Mononuclear cell (primary cell): ENCODE measurements around the gene DENND4A. TPM values are rescaled to one million over a fixed set of nuclear protein-coding genes. Genes with fewer than 3 reads are reported as not detected.
A peak's percentile ranks its signal among the peaks of the same experiment; 100 is the strongest.

Source experiments
- H3K27me3 ChIP-seq: 2 replicates; pipeline ENCODE4 v1.6.0; 2011; ENCODE audit warnings: low read length, control low read depth; ENCODE audit not compliant: insufficient read depth
- H3K4me1 ChIP-seq: 2 replicates; pipeline ENCODE4 v1.5.1; 2011; ENCODE audit warnings: mild to moderate bottlenecking, low read length, control low read depth; ENCODE audit not compliant: insufficient read depth
- H3K4me3 ChIP-seq: 2 replicates; pipeline ENCODE4 v1.5.1; 2011; ENCODE audit warnings: mild to moderate bottlenecking, low read length, moderate library complexity
- H3K9me3 ChIP-seq: 2 replicates; pipeline ENCODE4 v1.5.1; 2011; ENCODE audit warnings: low read depth, mild to moderate bottlenecking, control low read depth, low read length
- total RNA-seq: library from RNA; depleted of rRNA; stranded (reverse); fragments of >200 nt; gene quantifications from one replicate; pipeline ENCODE4 v1.2.3, GENCODE V29; 2012

The DENND4A gene
- total RNA-seq, 1 donor: 115 TPM

GRCh38 chr15:65611888-65612615, 180.0 kb downstream of the DENND4A start:
- Histone ChIP-seq H3K27me3 (no peaks in the 10 kb centered on the region), H3K4me3 (peak overlapping the region; percentile 94), H3K4me1 (peaks cover 26% of the 10 kb centered on the region)

GRCh38 chr15:65610871-65611718, 181.0 kb downstream of the DENND4A start, which contains the start of gene INTS14:
INTS14 (minus strand) TSS chr15:65611131; CDS start chr15:65607380, 3,751 bp downstream.
- Histone ChIP-seq H3K9me3 (no peaks in the 10 kb centered on the region), H3K27me3 (no peaks in the 10 kb centered on the region), H3K4me1 (peaks cover 26% of the 10 kb centered on the region), H3K4me3 (peak within 1 kb of the TSS; percentile 94)

More at GRCh38 chr15:65611888-65612615, 180.0 kb downstream of the DENND4A start:
- no peaks in the 10 kb centered on the region for H3K9me3 ChIP-seq

Other genes starting within 250 kb of the DENND4A start
- 24.2 TPM for gene INTS14, start 181.2 kb downstream of the DENND4A start, total RNA-seq
- gene SLC24A1, start 170.4 kb downstream of the DENND4A start, total RNA-seq: 1.0 TPM
- 139 TPM for gene RAB11A, start 77.2 kb upstream of the DENND4A start, total RNA-seq